ENCODE results near the gene S100A1. TPM values are rescaled to one million over a fixed set of nuclear protein-coding genes. Genes with fewer than 3 reads are reported as not detected.
A peak's percentile ranks its signal among the peaks of the same experiment; 100 is the strongest.

Gene S100A1
- total RNA-seq, 1 experiment from 2014 or later = 1.3 TPM

- Mint-ChIP-seq H3K27ac (peak overlapping the region; percentile 85), H3K4me1 (peaks cover 28% of the 10 kb centered on the region), H3K36me3 (no peaks in the 10 kb centered on the region; the same call in 1 of the 2 replicates), H3K4me3 (no peak overlapping the region), H3K27me3 (ENCODE audit: low read depth) (no peaks in the 10 kb centered on the region), H3K9me3 (no peaks in the 10 kb centered on the region)
- ChIA-PET CTCF (interaction anchor here (0.9 to 2.7 kb wide), 3 partner anchors 18 to 28 kb away, joined by 3 to 39 read pairs (median 5); partner anchors contain the start of genes S100A1 and S100A13), POLR2A (interaction anchor here (2.1 to 2.2 kb wide), 2 partner anchors 13 to 28 kb away, joined by 6 read pairs; partner anchors contain the start of genes S100A13 and S100A16)
- DNase-seq (ENCODE audit: low spot score) (no peak), ATAC-seq (no peak)
- no peak for TF ChIP-seq ATF3 (CRISPR knock-in tag; conservative IDR thresholded peaks at IDR 0.05)
- TF ChIP-seq PRRX2 (CRISPR knock-in tag; IDR thresholded peaks at IDR 0.05) = no peak
- TF ChIP-seq ZSCAN18 (CRISPR knock-in tag; IDR thresholded peaks at IDR 0.05) = no peak
- TF ChIP-seq SMAD4 (CRISPR knock-in tag; IDR thresholded peaks at IDR 0.05) = no peak
- TF ChIP-seq NR3C1 (CRISPR knock-in tag; conservative IDR thresholded peaks at IDR 0.05; ENCODE audit: low read depth) = no peak
- TF ChIP-seq NR2C2 (CRISPR knock-in tag; IDR thresholded peaks at IDR 0.05) = no peak
- no peak for TF ChIP-seq ZNF121 (CRISPR knock-in tag; IDR thresholded peaks at IDR 0.05)
- no peak for TF ChIP-seq AFF4 (CRISPR knock-in tag; IDR thresholded peaks at IDR 0.05; ENCODE audit: borderline replicate concordance)
Observed at GRCh38 chr1:153599847-153600246, 28.4 kb upstream of the S100A1 start.

GRCh38 chr1:153602749-153603148 is 25.5 kb upstream of the S100A1 start:
- no peak for ATAC-seq
- no peak for DNase-seq (ENCODE audit: low spot score)
- Mint-ChIP-seq H3K27me3 (ENCODE audit: low read depth) (no peaks in the 10 kb centered on the region; the same call in 1 of the 2 replicates), H3K9me3 (no peaks in the 10 kb centered on the region), H3K36me3 (no peaks in the 10 kb centered on the region; the same call in 1 of the 2 replicates), H3K4me1 (peaks cover 38% of the 10 kb centered on the region), H3K27ac (no peak overlapping the region), H3K4me3 (no peak overlapping the region)
- ChIA-PET POLR2A (no interaction called here), CTCF (interaction anchor here (3.2 kb wide), 1 partner anchor 25 kb away, joined by 13 read pairs; the partner anchor contains the start of gene S100A13)
- TF ChIP-seq AFF4 (CRISPR knock-in tag; IDR thresholded peaks at IDR 0.05; ENCODE audit: borderline replicate concordance) = no peak
- no peak for TF ChIP-seq ARID4B (CRISPR knock-in tag; IDR thresholded peaks at IDR 0.05; ENCODE audit: borderline replicate concordance)
- no peak for TF ChIP-seq ZNF423 (CRISPR knock-in tag; IDR thresholded peaks at IDR 0.05)
- no peak for TF ChIP-seq ZNF512 (CRISPR knock-in tag; IDR thresholded peaks at IDR 0.05; ENCODE audit: borderline replicate concordance)
- no peak for TF ChIP-seq CDX4 (CRISPR knock-in tag; IDR thresholded peaks at IDR 0.05; ENCODE audit: borderline replicate concordance)
- no peak for TF ChIP-seq KAT7 (CRISPR knock-in tag; IDR thresholded peaks at IDR 0.05; ENCODE audit: borderline replicate concordance)
- no peak for TF ChIP-seq ATF2 (CRISPR knock-in tag; IDR thresholded peaks at IDR 0.05; ENCODE audit: borderline replicate concordance, low read depth)
- TF ChIP-seq ZNF121 (CRISPR knock-in tag; IDR thresholded peaks at IDR 0.05) = no peak
- TF ChIP-seq ZNF396 (CRISPR knock-in tag; IDR thresholded peaks at IDR 0.05; ENCODE audit: borderline replicate concordance) = no peak
